ENCODE measurements around the gene TRIO. TPM values are rescaled to one million over a fixed set of nuclear protein-coding genes. Genes with fewer than 3 reads are reported as not detected.

TRIO gene
- total and polyA plus RNA-seq, 10 of the 15 experiments (the other 5 are each of a cell fraction or from before 2014, with no cell fraction given): 5.1 to 96.4 (median 44.6) TPM

GRCh38 chr5:14212838-14213237, 69.7 kb downstream of the TRIO start (continued):
- no peak for TF ChIP-seq E2F8 (IDR thresholded peaks at IDR 0.05; ENCODE audit: low read depth, partially characterized antibody)

- H3K36me3 ChIP-seq (ENCODE audit: control insufficient read depth in 2 of 2, insufficient read depth in 2 of 2, low read length in 1 of 2): no peaks in the 10 kb centered on the region; a peak in 1 of 4 replicates
- CTCF ChIA-PET: interaction anchor here (0.6 to 9.7 kb wide), 16 partner anchors 9 to 435 kb away, joined by 3 to 118 read pairs (median 4); no protein-coding TSS in a partner anchor
- 27% methylated on average over 1 of the region's 1 CpG for WGBS (ENCODE audit: insufficient coverage, insufficient replicate concordance, low lambda C conversion rate, missing lambda C conversion rate)
- peak overlapping the region; percentile 94 for H3K27ac ChIP-seq (ENCODE audit: control insufficient read depth, insufficient read depth)
- H3K9me3 ChIP-seq (replicated peaks; ENCODE audit: control insufficient read depth, insufficient read depth, low read length): no peaks in the 10 kb centered on the region
- POLR2A ChIA-PET: interaction anchor here (0.9 to 12.4 kb wide), 15 partner anchors 9 to 104 kb away, joined by 3 to 347 read pairs (median 7); partner anchors contain the start of gene TRIO
- H3K9ac ChIP-seq (ENCODE audit: control insufficient read depth, insufficient read depth, low read length): peak overlapping the region; percentile 64
- no peaks in the 10 kb centered on the region for H3K27me3 ChIP-seq (replicated peaks in 1 of 2; ENCODE audit: control insufficient read depth in 2 of 2, insufficient read depth in 2 of 2, low read length in 1 of 2)
- peak overlapping the region; percentile 46 for H3K4me3 ChIP-seq
- peaks cover 74% of the 10 kb centered on the region for H3K4me1 ChIP-seq (ENCODE audit: control insufficient read depth, insufficient read depth, low read length)
- BruUV-seq (replicated peaks): no TSS peak
- SMC1A ChIA-PET (ENCODE audit: uncharacterized antibody, unreplicated experiment): interaction anchor here (0.9 to 14.5 kb wide), 20 partner anchors 9 to 222 kb away, joined by 3 to 225 read pairs (median 14); partner anchors contain the start of gene TRIO
- peak; percentile 12; the same call in 1 of the 3 replicates for ATAC-seq
- H3K4me2 ChIP-seq (ENCODE audit: control insufficient read depth, insufficient read depth): peak overlapping the region; percentile 76
- in situ Hi-C loops (cut with MboI) (loop anchor here (5.0 kb wide), 1 partner anchor 106 kb away; no protein-coding TSS in a partner anchor), intact Hi-C loops (cut with micrococcal nuclease; ENCODE audit: unreplicated experiment) (loop anchor here (5.0 kb wide), 1 partner anchor 221 kb away; no protein-coding TSS in a partner anchor)
- H2AFZ ChIP-seq (ENCODE audit: control insufficient read depth, low read depth, low read length): no peak overlapping the region
- RAD21 ChIA-PET (ENCODE audit: unreplicated experiment): interaction anchor here (0.8 to 12.4 kb wide), 19 partner anchors 8 to 104 kb away, joined by 3 to 373 read pairs (median 8); partner anchors contain the start of gene TRIO
- FAIRE-seq: no peak
- peaks cover 98% of the 10 kb centered on the region for H3K79me2 ChIP-seq (ENCODE audit: control insufficient read depth, insufficient read depth, low read length)
- DNase-seq (ENCODE audit: low read depth, low spot score): no peak
- H4K20me1 ChIP-seq (ENCODE audit: control insufficient read depth, insufficient read depth): no peaks in the 10 kb centered on the region
- no peak for TF ChIP-seq BRCA1 (IDR thresholded peaks at IDR 0.05; ENCODE audit: low read depth, low read length)
- no peak for TF ChIP-seq RUNX3 (IDR thresholded peaks at IDR 0.05; ENCODE audit: low read length)
- no peak for TF ChIP-seq SRF (IDR thresholded peaks at IDR 0.05; ENCODE audit: low read depth in 2 of 2, low read length in 2 of 2)
- no peak for TF ChIP-seq CREB1 (IDR thresholded peaks at IDR 0.05; ENCODE audit: low read depth)
- no peak for TF ChIP-seq IKZF2 (IDR thresholded peaks at IDR 0.05)
- no peak for TF ChIP-seq IKZF1 (conservative IDR thresholded peaks at IDR 0.05)
- no peak for TF ChIP-seq RAD51 (IDR thresholded peaks at IDR 0.05)
- no peak for TF ChIP-seq PAX8 (IDR thresholded peaks at IDR 0.05)
- no peak for TF ChIP-seq FOS (IDR thresholded peaks at IDR 0.05; ENCODE audit: borderline replicate concordance, extremely low read depth, insufficient read length)
- no peak for TF ChIP-seq CUX1 (IDR thresholded peaks at IDR 0.05; ENCODE audit: insufficient replicate concordance, low read depth, low read length)
- no peak for TF ChIP-seq ZNF384 (IDR thresholded peaks at IDR 0.05; ENCODE audit: borderline replicate concordance, low read depth, low read length)
- TF ChIP-seq HDAC2 (IDR thresholded peaks at IDR 0.05): no peak
- no peak for TF ChIP-seq SIX5 (IDR thresholded peaks at IDR 0.05; ENCODE audit: low read depth, low read length, severe bottlenecking)
- no peak for TF ChIP-seq ATF7 (IDR thresholded peaks at IDR 0.05; ENCODE audit: low read depth)
- no peak for TF ChIP-seq RELA (IDR thresholded peaks at IDR 0.05; ENCODE audit: borderline replicate concordance, partially characterized antibody)
These were observed 70.1 kb downstream of the TRIO start for GRCh38 chr5:14213253-14213652.
